DMS114 treated with DMSO at 0.1 percent for 48 hours (cell line): Measurements from ENCODE around the gene DAP.
"Not testable (repeated sequence)": the region's sequence is repeated elsewhere in the genome, so short reads cannot be mapped to it uniquely, and the experiment has no call there.

Experiments
- DNase-seq: peaks from one replicate; lab custom pipeline; 2025; ENCODE audit not compliant: unreplicated experiment; lab: John Stamatoyannopoulos, UW

DAP gene

DNA sequence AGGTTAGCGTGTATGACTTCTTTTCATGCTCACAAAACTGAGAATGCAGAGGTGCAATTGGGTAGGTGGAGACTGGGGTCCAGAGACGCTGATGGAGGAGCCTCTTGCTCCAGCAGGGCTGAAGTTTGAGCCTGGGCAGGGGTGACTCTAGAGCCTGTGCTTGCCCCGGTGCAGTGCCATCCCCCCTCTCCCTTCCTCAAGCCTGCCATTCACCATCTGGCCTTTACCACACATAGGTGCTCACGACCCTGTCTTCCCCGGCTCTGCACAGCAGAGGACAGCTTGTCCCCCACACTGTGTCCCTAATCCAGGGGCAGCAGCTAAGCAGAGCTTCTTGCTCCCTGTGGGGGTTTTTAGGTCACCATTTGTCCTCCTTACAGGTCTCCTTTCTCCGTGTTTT, 86.5 kb downstream of the DAP start:
- no peak for DNase-seq

DNA sequence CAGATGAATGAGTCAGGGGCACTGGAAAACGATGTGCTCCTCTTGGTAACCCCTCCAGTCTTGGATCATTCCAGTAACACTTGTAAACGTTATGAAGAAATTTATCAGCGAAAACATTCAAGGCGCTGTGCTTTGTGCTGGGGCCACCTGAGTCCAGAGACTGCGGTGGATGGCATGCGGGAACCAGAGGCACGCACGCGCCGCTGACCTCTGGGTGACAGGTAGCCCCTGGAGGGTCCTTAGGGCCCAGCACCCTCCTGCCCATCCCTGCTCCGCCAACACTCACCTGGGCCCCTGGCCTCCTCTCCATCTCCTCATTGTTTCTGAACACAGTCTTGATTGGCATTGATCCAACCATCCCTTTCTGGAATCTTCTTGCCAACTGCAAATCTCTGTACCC, 86.9 kb downstream of the DAP start:
- DNase-seq, result no peak

DNA sequence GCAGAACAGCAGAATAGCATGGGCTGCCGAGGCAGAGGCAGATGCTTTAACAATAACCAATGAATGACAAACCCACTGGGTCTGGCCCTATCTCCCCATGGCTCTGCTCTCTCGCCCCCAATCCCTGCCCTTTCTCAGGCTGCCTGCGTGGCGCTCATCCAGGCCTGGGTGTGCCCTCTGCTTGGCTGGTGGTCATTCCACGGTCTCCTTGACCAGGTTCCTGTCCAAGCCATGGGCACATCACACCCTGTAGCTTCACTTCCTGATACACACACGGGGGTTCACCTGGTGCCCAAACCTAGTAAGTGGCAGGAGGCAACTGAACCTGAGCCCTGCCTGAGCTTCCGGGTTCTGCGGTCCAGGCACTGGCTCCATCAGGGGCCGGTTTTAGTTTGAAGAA, 87.6 kb downstream of the DAP start:
- no peak for DNase-seq

DNA sequence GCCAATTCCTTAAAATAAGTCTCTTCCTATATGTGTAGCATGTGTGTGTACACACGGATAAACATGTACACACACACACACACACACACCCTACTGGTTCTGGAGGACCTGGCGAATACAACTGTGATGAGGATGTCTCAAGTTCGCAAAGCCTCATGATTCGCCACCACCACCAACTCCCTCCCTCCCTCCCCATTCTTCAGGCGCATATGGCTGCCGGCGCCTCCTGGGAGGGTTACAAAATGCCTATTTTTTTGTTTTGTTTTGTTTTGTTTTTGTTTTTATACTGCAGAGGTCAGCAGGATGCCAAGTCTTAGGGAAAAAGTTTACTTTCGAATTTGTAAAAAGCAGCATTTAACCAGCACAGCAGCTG, 88.0 kb downstream of the DAP start:
- no peak for DNase-seq

DNA sequence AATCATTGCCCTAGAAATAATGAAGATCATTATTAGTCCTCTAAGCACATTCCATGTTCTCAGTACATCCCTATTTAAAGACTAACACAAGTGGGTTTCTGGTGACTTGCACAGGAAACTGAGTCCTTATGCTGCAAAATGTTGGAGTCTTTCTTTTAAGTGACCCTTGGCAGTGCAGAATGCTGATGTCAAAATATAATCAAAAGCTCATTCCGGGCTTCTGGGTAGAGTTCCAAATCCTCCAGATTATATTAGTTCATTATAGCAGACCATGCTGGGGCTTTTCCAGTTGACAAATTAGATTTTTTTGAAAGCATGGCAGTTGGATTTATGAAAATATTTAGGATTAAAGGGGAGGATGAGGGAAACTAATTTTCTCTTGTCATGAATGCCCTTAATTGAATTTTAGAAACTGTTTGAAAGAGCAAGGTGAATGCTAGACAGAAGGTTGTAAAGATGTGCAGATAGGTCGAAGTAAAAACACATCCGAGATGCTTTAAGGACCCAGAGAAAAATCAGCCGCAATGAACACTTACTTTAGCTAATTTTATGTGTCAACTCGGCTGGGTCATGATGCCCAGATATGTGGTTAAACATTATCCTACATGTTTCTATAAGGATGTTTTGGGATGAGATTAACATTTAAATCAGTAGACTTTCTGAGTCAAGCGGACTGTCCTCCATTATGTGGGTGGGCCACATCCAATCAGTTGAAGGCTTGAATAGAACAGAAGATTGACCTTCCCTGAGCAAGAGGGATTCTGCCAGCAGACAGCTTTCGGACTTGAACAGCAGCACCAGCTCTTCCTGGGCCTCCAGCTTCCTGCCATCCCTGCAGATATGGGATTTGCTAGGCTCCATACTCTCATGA, 88.7 kb downstream of the DAP start:
- no peak for DNase-seq

DNA sequence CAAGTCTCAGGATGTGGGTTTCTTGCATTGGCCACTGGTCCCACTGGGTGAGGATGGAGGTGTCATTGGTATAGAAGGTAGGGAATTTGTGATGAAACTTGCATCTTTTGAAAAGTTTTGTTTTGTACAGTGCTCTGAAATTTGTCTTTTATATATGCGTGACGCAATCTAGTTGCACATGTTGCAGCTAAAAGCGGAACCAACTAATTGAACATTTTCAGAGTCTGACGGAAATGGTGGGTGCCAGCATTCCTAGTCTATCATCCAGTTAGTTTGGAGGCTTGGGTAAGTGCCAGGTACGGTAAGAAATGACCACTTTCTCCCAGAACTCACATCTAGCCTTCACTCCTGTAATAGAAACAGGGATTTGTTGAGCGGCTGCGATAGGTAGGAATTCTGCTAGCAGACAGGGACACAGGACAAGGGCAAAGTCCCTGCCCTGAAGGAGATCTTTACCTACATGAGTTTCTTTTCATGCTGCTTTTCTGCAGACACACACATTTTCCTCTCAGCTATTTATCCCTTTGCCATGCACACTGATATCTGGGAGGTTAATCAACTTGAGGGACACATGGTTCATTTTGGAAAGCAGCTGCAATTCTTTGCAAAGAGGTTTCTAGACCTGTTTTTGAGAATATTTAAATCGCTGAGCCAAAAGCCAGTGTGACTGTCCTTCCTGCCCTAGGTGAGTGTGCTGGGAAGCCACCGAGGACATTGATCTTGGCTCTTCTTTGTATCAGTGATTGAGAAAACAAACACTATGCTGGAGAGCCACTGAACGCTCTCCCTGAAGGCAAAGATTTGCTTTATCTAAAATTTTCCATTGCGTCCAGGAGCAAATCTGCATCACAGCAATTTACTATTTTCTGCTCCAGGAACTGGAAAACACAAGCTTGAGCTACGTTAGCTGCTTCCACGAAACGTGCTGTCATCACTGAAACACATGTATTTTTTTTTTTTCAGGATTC, 89.7 kb downstream of the DAP start:
- DNase-seq, result no peak

DNA sequence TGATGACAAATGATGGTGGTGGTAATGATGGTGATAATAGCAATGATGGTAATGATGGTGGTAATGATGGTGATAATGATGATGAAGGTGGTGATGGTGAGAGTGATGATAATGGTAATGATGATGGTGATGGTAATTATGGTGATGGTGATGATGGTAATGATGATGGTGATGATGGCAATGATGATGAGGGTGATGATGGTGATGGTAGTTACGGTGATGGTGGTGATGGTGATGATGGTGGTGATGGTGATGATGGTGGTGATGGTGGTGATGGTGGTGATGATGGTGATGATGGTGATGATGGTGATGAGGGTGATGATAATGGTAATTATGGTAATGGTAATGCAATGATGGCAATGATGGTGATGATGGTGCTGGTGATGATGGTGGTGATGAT, 91.1 kb downstream of the DAP start:
- DNase-seq, result no peak

DNA sequence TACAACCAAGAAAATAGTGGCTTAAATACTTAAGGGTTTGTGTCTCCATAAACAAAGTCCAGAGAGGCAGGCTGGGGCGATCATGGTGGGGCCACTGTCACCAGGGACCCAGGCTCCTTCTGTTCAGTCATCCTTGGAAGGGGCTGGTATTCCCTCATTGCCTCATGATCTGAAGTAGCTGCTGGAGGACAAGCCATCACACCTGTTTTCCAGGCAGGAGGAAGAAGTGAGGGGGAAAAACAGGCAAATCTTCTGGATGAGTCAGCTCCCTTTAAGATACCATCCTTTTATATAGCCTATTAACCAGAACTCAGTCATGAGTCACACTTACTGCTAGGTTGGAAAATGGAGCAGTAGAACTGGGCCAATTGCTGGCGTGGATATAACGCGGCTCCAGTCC, 92.3 kb downstream of the DAP start:
- DNase-seq, result no peak

DNA sequence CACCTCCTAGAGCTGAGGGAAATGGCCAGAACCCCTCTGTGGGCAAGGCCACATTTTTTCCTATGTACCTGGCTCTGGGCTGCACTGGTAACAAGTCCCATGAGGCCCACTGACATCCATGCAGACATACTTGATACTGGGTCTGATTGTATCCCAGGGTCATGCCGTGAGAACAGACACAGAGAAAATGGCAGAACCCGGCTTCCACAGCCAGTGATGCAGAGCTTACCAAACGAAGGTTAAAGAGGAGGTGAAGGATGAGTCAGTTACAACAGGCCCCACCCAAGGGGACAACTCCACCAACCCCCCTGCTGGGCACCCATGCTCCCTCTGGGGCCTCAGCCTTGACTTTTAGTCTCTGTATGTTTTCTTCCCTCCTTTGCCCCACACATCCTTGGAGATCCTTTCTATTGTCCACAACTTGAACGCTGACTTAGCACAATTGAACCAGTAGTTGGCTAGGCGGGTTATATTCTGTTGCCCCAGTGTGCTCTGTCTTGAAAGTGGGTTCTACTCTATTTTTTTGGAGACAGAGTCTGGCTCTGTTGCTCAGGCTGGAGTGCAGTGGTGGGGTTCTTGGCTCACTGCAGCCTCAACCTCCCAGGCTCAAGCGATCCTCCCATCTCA, 93.5 kb downstream of the DAP start:
- no peak for DNase-seq

DNA sequence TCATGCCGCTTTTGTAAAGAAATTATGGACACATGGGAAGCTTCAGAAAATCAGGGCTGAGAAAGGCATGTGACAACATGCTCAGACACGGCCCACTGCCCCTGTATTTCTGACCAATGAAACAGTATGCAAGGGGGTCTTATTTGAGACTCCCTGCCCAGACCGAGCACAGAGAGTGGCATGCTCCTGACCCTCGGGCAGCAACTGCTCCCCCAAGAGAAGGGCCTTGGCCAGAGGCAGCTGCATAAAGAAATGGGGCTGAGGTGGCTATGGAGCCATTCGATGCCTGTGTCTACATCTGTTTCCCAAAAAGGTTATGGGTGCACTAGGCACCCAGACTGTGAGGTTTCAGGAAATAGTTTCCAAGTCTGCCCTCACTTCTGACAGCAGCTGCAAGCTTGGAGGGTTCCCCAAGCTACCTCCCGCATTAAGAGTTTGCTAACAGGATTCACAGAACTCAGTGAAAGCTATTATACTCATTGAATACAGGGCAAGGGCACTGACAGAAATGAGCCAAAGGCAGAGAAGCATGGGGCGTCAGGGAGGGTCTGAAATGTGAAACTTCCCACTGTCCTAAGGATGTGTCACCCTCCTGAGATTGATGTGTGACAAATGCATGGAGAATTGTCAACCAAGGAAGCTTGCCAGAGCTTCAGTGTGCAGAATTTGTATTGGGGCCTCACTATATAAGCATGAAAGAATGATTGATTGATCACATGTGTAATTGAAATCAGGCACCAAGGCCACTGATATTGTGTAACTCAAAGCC, 94.3 kb downstream of the DAP start:
- no peak for DNase-seq

DNA sequence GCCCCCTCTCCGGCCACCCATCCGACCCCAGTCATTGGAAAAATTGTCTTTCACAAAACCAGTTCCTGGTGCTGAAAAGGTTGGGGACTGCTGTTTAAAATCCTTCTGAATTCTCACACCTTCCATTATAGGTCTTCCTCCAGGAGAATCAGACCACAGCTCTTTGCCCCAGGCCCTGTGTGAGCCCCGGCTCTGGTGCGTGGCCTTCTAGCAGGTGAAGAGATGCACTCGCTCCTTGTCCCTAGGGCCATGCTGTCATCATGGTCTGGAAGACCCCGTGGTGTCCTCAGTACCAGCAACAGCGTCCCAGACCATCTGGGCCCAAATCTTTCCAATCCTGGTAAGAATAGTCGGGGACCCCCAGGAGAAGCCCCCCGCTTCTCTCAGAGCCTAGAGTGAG, 95.2 kb downstream of the DAP start:
- DNase-seq, result no peak

DNA sequence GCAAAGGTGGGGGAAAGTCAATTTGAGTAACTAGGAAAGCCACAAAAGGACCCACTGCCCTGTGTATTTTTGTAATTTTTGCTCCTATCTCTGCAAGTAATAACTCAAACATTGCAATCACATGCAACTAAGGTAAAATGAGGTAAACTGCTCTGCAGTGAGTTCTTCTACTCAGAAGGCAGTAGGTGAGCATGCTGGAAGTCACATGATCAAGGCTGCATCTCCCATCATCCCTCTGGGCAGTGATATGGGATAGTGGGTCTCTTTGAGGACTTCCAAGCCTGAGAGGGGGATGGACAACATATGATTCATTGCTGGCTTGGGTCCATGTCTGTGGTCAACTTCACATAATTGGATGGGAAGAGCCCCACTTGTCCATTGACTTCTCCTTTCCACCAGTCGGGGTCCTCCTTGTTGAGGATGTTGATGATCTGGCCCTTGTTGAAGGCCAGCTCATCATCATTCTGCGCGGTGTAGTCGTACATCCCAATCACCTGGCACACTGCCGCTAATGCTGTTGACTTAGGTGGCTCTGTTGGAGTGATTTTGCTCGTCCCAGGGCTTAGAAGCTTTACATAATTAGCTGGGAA, 96.8 kb downstream of the DAP start:
- DNase-seq, result not testable (repeated sequence)

DNA sequence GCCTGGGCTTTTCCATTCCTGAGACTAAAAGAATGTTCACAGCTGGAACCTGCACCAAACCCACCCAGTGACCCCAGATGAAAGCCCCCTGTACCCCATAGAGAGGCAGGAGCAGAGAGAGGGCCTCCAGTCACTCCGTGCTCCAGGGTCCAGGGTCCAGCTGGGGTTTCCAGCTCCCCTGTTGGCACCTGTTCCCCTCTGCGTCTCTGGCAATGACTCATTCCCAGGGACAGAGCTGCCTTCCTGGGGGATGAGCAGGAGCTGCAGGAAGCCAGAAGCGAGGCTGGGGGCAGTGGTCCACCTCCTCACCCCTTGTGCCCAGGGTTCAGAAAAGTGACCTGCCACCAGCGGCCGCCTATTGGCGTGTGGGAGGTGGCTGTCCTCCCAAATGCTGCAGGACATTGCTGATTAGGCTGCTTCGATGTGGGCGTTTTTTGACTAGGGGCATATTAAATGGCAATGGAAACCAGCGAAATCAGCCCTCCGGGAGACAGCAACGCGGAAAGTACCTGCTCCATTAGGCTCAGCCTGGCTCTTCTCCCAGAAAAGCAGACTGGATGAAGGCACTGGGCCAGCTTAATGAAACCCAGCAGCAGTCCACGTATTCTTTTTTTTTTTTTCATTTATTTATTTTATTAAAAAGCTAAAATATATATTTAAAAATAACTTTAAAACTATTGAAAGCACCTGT, 97.4 kb downstream of the DAP start:
- DNase-seq, result no peak

DNA sequence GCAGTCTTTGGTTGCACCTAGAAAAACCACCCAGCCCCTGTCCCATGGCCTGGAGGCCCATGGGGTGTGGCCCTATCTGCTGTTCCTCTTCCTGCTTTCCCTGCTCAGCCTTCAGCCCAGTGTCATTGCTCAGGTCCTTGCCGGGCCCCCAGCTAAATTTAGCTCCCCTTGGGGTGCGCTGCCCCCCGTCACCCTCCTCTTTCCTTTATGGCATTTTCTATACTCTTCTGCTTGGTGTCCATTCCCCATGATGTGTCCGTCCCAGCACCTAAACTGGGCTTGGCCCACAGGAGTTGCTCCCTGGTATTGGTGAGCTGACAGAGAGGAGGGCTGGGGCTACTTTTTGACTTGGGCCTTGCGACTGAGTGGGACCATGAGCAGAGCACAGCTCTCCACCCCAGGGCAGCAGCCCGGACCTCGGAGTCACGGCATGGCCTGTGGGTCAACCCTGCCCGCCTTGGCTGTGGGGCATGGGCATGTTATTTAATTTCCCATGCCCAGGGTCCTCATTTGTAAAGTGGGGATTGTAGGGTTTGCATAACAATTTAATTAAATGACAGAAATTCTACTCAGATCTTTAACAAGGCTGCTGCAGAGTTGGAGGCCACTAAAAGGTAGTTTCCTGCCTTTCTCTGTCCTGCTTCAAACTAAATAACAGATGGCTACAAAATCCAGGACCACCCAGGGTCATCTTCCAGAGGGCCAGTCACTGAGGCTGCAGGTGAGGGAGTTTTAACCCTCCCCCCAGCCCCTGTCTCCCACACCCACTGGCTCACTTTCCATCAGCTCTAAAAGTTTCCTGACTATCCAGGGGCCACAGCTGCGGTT, 98.2 kb downstream of the DAP start:
- no peak for DNase-seq

DNA sequence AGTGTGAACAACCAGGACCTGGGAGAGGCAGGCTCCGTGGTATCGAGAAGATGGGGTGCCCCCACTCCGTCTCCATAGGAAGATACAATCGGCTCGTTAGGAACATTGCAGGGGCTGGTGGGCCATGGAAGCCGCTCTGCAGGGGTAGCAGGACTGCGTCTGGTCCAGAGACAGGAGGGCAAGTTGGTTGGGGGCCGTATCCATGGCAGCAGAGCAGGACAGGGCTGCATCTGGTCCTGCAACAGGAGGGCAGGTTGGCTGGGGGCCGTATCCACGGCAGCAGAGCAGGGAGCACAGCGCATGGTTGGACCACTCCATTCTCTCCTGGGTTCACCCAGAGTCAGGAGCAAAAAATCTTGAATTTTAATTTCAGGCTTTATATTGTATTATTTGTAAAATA, 99.0 kb downstream of the DAP start:
- DNase-seq, result no peak

DNA sequence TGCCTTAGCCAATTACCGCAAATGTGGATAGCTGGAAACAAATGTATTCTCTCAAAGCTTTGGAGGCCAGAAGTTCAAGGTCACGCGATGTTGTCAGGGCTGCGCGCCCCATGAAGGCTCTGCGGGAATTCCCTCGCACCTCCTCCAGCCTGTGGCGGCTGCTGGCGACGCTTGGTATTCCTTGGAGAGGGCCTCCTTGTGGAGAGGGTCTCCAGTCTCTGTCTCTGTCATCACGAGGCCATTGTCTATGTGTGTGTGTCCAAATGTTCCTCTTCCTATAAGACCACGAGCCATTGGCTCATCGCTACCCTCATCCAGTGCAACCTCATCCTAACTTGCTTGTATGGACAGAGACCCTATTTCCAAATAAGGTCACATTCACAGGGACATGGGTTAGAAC, 99.6 kb downstream of the DAP start:
- no peak for DNase-seq

DNA sequence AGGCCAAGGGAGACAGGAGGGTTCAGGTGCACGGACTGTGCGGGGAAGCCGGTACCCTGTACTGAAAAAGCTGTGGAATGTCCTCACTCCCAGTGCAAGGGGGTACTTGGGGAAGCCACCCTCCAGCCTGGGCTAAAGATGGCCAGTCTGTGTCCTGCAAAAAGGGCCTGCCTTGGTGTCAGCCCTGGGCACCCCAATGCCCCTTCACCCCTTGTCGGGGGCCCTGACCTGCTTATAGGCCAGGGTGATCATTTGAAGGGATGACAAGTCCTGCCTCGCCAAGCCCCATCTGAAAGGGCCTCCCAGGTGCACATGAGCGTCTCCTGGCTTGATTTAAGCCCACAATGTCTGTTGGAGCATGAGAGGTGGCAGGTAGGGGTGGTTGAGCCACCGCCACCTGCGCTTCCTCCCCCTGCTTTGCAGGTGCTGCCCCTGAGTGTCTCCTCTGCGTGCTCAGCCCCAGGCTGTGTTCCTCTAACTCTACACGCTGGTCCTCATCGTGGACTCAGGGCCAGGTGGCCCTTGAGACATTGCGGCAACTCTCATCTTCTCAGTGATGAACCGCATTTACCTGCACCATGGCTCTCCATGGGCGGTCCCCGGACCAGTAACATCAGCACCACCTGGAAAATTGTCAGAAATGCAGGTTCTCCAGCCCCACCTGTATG, 100.2 kb downstream of the DAP start:
- no peak for DNase-seq

DNA sequence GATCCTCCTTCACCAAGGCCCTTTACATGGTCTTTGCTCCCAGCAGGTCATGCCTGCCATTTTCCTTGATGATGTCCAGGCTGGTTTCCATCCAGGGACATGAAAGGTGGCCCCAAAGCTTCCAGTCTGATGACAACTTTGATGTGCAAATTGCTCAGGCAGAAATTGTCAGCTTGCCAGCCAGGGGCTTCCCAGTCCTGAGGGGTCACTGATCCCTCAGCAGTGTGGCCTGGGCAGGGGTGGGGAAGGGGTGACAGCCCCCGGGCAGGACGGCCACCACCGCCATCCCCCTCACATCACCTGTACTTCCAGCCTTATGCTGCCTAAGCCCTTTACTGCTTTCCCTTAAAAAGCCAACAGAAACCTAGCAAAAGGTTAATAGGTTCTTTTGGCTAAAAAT, 100.9 kb downstream of the DAP start:
- DNase-seq, result no peak

DNA sequence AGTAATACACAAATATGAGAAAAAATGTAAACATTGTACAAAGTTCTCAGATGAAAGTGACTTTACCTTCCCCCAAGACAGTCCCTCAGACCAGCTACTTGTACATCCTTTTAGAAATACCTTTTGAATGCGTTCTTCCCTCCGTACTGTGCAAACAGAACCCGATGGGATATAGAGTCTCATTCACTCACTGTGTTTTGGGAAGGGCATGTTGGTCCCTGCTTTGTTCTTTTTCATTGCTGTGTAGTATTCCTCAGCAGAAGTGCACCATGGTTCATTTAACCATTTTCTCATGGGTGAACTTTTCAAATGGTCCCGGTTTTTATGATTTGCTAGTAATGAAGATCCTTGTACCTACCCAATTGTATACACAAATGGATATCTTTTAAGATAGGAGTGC, 102.8 kb downstream of the DAP start:
- DNase-seq, result no peak
